Central memory CD4-positive, alpha-beta T cell (primary cell): ENCODE data around the gene TOP1.
A peak's percentile ranks its signal among the peaks of the same experiment; 100 is the strongest.

Experiments
- DNase-seq: peaks from one replicate; pipeline ENCODE4 v3.0.0; 2022

TOP1 gene

GRCh38 chr20:41038149-41038877 lies 9.7 kb downstream of the TOP1 start:
- no peak for DNase-seq

GRCh38 chr20:41038878-41039404 lies 10.3 kb downstream of the TOP1 start:
- DNase-seq: no peak

DNA sequence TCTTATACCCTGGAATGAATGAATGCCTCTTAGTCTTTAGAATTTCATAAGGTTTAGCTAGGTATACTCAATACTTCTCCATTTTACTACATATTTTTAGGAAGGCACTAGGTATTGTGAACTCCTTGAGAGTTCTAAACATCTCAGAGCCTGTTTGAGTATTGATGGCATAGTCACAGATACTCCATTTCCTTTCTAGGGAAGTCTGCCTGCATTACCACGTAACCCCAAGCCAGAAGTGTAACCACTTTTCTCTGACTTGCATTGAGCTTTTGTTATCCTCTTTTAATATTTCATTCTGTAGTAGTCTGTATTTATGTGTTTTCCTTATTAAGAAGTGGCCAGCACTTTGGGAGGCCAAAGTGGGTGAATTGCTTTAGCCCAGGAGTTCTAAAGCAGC lies 12.2 kb downstream of the TOP1 start:
- peak; percentile 17 for DNase-seq

DNA sequence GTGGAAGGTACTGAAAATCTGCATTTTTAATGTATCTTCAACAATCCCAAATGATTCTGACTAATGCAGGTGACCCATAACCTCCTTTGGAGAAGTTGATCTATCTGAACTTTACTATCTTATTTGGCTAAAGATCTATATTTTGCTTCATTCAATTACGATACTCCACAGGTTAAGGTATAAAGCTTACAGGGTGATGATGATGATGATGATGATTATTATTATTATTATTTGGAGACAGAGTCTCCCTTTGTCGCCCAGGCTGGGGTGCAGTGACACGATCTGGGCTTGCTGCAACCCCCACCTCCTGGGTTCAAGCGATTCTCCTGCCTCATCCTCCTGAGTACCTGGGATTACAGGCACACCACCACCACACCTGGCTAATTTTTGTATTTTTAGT lies 13.1 kb downstream of the TOP1 start:
- DNase-seq: no peak

- no peak for DNase-seq
These were observed 15.9 kb downstream of the TOP1 start for GRCh38 chr20:41044409-41045062.

DNA sequence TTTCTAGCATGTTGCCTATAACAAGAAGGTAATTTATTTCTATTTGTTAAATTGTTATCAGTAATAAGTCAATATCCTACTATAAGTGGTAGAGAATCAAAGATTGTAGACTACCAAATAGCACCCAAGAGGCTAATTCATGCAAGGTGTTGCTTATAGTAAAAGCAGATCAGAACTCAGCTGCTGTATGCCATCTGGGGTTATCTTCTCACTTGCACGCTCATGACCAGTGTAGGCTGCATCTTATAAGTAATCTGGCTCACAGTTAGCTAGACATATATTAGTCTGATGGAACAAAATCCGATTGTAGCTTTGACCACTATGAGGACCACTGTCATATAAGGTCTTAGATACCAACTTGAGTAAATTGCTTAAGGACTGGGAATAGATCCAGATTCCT lies 17.0 kb downstream of the TOP1 start:
- DNase-seq: no peak

DNA sequence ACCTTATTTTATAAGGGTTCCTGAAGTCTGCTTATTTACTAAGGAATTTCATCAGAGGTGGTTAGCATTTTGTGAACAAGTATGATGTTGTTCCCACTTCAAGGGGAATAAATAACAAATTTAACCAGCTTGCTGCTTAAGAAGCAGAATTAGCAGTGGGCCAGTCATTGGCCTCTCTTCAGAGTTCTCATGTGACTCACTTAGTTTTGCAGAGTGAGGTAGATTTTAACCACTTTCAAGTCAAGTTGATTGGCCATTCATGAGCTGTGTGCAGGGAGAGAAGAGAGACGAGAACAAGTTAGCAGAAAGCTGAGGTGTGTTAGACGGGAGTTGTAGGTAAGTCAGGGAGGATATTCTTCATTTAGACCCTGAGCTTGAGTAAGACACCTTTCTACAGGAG lies 18.1 kb downstream of the TOP1 start:
- no peak for DNase-seq

- DNase-seq: no peak
These were observed 18.8 kb downstream of the TOP1 start for GRCh38 chr20:41047279-41047974.

GRCh38 chr20:41047975-41048305 lies 19.3 kb downstream of the TOP1 start:
- DNase-seq: peak; percentile 57

GRCh38 chr20:41048461-41049301 lies 20.1 kb downstream of the TOP1 start:
- peak; percentile 60 for DNase-seq

DNA sequence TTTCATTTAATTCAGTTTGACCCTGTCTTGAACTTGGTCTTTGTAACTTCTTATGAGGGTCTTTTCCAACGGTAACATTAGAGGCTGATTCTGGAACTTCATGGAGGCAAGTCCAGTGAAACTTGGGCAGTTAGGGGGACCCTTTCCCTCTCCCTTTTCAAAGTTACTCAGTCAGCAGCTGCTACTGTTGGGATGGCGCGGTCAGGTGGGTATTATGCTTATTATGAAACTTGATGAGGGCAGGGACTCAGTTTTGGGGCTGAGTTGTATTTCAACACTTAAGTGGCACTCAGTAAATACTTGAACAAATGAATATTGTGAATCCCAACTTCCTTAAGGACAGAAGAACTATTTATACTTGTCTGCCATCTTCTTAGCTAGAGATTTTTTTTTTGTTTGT lies 20.8 kb downstream of the TOP1 start:
- DNase-seq: no peak

DNA sequence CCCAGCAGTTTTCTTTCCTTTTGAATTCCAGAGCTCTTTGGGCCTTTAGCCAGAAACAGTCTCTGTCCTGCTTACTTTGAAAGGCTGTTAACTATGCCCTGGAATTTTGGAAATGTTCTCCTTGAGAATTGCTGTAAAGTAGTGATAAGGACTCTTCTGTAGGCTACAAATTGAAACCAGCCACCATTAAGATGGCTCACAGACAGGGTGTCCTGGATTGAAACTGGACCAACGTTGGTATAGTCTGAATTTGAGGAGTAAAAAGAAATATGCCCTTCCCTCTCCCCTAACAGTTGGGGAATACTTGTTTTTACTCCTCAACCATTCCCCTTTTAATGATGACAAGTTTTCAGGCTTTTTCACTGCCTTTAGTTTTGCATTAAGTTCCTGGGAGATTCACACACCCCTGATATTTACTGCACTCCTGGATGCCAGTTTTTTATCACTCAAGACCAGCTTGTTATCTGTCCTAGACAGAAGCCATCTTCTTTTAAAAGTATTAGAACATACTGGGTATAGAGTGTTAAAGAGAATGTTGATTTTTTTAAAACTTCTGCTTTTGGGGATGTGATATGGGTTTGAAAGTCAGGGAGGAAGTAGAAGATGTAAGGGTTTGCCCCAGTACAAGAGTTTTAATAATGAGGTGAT lies 21.9 kb downstream of the TOP1 start:
- no peak for DNase-seq

DNA sequence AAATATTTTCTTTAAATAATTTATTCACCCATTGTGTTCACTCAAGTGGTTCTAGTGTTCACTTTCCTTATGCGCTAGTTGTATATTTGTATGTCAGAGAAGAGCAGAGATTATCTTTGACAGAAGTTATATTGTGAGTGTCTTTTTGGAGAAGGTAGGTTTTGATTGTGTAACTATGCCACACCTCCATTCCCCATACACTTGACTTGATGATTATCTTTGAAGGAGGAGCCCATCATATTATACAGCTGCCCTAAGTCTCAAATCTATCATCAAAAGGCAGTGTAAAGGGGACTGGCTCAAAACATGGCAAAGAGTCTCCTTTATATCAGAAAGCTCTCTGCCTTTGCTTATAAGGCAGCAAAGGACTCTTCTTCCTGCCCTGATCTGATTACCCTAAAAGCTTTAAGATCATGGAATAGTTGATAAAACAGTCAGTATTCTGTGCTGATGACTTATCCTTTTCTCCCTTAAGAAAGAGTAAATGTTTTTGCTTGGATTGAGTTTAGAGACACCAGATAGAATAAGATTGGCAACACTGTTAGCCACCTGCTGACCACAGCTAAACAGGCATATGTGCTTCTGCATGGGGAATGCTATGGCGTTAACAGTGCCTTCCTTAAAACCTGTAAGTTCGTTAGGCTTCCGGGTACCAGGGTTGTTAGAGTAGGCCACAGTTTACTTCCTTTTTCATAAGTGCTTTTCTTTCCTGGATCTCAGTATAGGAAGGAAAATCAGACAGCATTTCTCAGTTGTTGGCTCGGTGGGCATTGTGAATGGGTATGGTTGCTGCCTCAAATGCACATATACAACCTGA lies 22.6 kb downstream of the TOP1 start:
- DNase-seq: no peak

GRCh38 chr20:41052742-41053419 lies 24.3 kb downstream of the TOP1 start:
- no peak for DNase-seq

GRCh38 chr20:41054070-41054846 lies 25.6 kb downstream of the TOP1 start:
- no peak for DNase-seq

DNA sequence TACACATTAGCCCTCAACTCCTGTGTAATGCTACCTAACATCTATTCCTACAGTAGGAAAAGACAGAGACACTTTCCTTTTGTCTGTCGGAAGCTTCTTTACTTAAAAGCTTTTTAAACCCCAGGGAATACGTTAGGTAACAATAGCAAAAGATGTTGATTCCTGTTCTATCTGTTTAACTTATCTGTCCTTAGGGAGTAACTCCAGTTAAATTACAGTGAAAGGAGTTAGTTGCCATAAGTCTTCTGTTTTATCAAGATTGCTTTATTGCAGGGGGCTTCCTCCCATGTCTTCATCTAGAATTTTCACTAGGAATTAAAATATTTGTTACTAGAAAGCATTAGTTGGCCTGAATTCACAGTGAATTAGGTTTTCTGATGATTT lies 26.2 kb downstream of the TOP1 start:
- no peak for DNase-seq

DNA sequence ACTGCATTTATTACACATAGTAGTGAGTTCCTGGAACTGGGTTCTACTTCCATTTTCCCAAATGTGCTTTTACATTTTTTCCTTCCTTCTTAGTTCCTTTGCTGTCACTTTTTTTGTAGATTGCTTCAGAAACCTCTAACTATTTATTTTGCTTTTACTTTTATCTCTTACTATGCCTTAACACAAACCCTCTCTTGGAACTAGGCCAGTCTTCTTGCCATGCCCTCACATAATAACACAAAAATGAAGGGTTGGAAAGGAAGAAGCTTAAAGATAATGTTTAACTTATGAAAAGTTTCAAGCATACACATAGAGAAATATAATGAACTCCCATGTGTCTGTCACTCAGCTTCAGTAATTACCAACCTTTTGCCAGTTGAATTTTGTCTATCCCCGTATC lies 27.1 kb downstream of the TOP1 start:
- DNase-seq: no peak

DNA sequence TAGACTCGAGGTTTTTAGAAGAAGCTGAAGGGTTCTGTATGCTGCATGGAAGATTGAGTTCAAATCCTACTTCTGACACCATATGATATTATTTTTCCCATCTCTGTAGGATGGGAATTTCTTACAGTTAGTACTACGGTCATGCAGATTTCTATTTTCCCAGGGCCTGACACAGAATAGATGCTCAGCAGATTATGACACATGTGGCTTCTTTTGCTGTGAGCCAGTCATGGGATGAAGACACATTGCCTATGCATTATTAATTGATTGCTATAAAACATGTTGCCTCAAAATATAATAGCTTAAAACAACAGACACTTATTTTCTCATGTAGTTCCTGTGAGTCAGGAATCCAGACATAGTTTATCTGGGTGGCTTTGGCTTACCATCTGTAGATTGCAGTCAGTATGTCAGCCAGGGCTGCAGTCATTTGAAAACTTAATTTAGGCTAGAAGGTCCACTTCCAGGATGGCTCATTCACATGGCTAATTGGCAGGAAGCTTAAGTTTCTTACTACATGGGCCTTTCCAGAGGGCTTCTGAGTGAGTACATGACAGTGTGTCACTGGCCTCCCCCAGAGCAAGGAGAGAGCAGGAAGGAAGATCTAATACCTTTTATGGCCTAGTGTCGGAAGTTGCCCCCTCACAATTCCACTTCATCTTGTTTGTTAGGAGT lies 29.5 kb downstream of the TOP1 start:
- no peak for DNase-seq
